ENCODE data around the gene PIK3IP1.

Gene PIK3IP1

GRCh38 chr22:31332886-31333285, 40.6 kb upstream of the PIK3IP1 start:
- Histone ChIP-seq H3K23ac (ENCODE audit: low read depth, low read length, poor library complexity) (no peak overlapping the region), H2AK5ac (ENCODE audit: low read depth, low read length) (no peak overlapping the region), H3K27ac (replicated peaks; ENCODE audit: low read length) (no peak overlapping the region), H3K9ac (ENCODE audit: low read depth, low read length, poor library complexity) (no peak overlapping the region), H3K36me3 (replicated peaks in 1 of 2; ENCODE audit: control insufficient read depth in 2 of 2, insufficient read depth in 2 of 2, low read length in 2 of 2) (peaks cover 65 to 94% of the 10 kb centered on the region in 2 donors), H3K14ac (ENCODE audit: low read length) (no peak overlapping the region), H3K9me3 (replicated peaks in 1 of 2; ENCODE audit: control insufficient read depth in 2 of 2, insufficient read depth in 1 of 2, low read depth in 1 of 2, low read length in 2 of 2) (no peaks in the 10 kb centered on the region), H2AFZ (ENCODE audit: low read length) (no peak overlapping the region), H2BK120ac (ENCODE audit: low read depth, low read length) (no peak overlapping the region), H3K27me3 (ENCODE audit: control insufficient read depth in 3 of 3, insufficient read depth in 3 of 3, low read depth in 1 of 3, low read length in 3 of 3) (no peaks in the 10 kb centered on the region), H3K18ac (ENCODE audit: low read length) (no peak overlapping the region), H4K91ac (ENCODE audit: low read depth, low read length, poor library complexity) (no peak overlapping the region), H2BK12ac (ENCODE audit: low read length) (no peak overlapping the region), H2BK5ac (ENCODE audit: low read length) (no peak overlapping the region), H3K4me1 (ENCODE audit: control insufficient read depth in 2 of 2, insufficient read depth in 1 of 2, low read depth in 1 of 2, low read length in 2 of 2) (no peaks in the 10 kb centered on the region), H2BK15ac (ENCODE audit: low read length) (no peak overlapping the region), H3K4ac (ENCODE audit: low read length) (no peak overlapping the region), H3K4me2 (ENCODE audit: insufficient read depth, low read length, poor library complexity, severe bottlenecking) (no peak overlapping the region), H3K4me3 (ENCODE audit: low read length in 2 of 2) (no peak overlapping the region), H4K8ac (ENCODE audit: low read depth, low read length) (no peak overlapping the region), H3K79me1 (ENCODE audit: low read depth, low read length) (peaks cover 15% of the 10 kb centered on the region)
- no peak for DNase-seq (ENCODE audit: low spot score)
- no CpG with 5 or more reads among the region's 1 CpG for WGBS, 2 donors (ENCODE audit: extremely low coverage in 2 of 2, insufficient read length in 2 of 2, insufficient replicate concordance in 1 of 2)

GRCh38 chr22:31332010-31332409, 39.7 kb upstream of the PIK3IP1 start:
- no peak overlapping the region for H3K14ac ChIP-seq (ENCODE audit: low read length)
- no peak overlapping the region for H3K4me2 ChIP-seq (ENCODE audit: insufficient read depth, low read length, poor library complexity, severe bottlenecking)
- H3K9me3 ChIP-seq (replicated peaks in 1 of 2; ENCODE audit: control insufficient read depth in 2 of 2, insufficient read depth in 1 of 2, low read depth in 1 of 2, low read length in 2 of 2): no peaks in the 10 kb centered on the region
- H3K9ac ChIP-seq (ENCODE audit: low read depth, low read length, poor library complexity): no peak overlapping the region
- no peaks in the 10 kb centered on the region for H3K27me3 ChIP-seq (ENCODE audit: control insufficient read depth in 3 of 3, insufficient read depth in 3 of 3, low read depth in 1 of 3, low read length in 3 of 3)
- H2BK12ac ChIP-seq (ENCODE audit: low read length): no peak overlapping the region
- no peak overlapping the region for H2AFZ ChIP-seq (ENCODE audit: low read length)
- no peak overlapping the region for H2BK5ac ChIP-seq (ENCODE audit: low read length)
- no peak overlapping the region for H2AK5ac ChIP-seq (ENCODE audit: low read depth, low read length)
- no peak overlapping the region for H4K91ac ChIP-seq (ENCODE audit: low read depth, low read length, poor library complexity)
- no peak for DNase-seq (ENCODE audit: low spot score)
- H3K36me3 ChIP-seq (replicated peaks in 1 of 2; ENCODE audit: control insufficient read depth in 2 of 2, insufficient read depth in 2 of 2, low read length in 2 of 2): peaks cover 66 to 94% of the 10 kb centered on the region in 2 donors
- no peak overlapping the region for H3K23ac ChIP-seq (ENCODE audit: low read depth, low read length, poor library complexity)
- no peak overlapping the region for H3K18ac ChIP-seq (ENCODE audit: low read length)
- no peak overlapping the region for H3K4me3 ChIP-seq (ENCODE audit: low read length in 2 of 2)
- no peak overlapping the region for H2BK120ac ChIP-seq (ENCODE audit: low read depth, low read length)
- no peak overlapping the region for H4K8ac ChIP-seq (ENCODE audit: low read depth, low read length)
- H2BK15ac ChIP-seq (ENCODE audit: low read length): no peak overlapping the region
- no peaks in the 10 kb centered on the region for H3K4me1 ChIP-seq (ENCODE audit: control insufficient read depth in 2 of 2, insufficient read depth in 1 of 2, low read depth in 1 of 2, low read length in 2 of 2)
- WGBS, 2 donors (ENCODE audit: extremely low coverage in 2 of 2, insufficient read length in 2 of 2, insufficient replicate concordance in 1 of 2): no CpG with 5 or more reads among the region's 8 CpGs
- H3K27ac ChIP-seq (replicated peaks; ENCODE audit: low read length): no peak overlapping the region
- H3K4ac ChIP-seq (ENCODE audit: low read length): no peak overlapping the region
- H3K79me1 ChIP-seq (ENCODE audit: low read depth, low read length): peaks cover 12% of the 10 kb centered on the region

DNA sequence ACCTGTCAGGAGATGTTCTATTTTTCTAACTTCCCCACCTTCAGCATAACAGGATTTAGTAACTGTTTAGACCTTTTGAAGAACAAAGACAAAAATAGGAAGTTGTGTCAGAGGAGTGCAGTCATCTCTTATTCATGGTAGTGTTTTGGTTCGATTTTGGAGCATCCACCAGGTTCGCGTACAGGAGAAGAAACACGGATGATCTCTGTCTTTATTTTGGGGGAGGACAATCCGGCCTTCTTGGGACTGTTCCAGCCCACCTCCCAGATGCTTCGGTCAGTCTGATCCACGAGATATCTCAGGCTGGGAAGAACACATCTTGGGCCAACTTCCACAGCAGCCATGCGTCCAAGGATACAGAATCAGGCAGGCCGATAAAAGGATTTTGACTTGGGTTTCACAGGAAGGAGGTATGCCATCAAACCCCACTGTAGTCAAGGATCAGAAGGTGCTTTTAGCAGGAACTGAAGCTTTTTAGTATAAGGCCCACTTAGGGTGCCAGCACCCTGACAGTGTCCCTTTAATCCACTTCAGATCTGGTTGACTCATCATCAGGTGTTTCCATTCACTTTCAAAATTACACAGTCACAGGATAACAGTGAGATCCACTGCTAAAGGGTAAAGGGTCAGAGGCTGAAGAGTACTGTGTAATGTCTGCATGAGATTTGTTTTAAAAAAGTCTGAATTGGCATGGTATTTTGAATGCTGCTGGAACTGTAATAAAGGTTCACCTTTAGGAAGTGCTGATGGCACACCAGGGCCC, 37.3 kb upstream of the PIK3IP1 start:
- no peak overlapping the region for H3K27ac ChIP-seq (replicated peaks; ENCODE audit: low read length)
- H2AFZ ChIP-seq (ENCODE audit: low read length): no peak overlapping the region
- no peak overlapping the region for H3K23ac ChIP-seq (ENCODE audit: low read depth, low read length, poor library complexity)
- H4K91ac ChIP-seq (ENCODE audit: low read depth, low read length, poor library complexity): no peak overlapping the region
- H3K36me3 ChIP-seq (replicated peaks in 1 of 2; ENCODE audit: control insufficient read depth in 2 of 2, insufficient read depth in 2 of 2, low read length in 2 of 2): peaks cover 68 to 98% of the 10 kb centered on the region in 2 donors
- no peak overlapping the region for H2BK5ac ChIP-seq (ENCODE audit: low read length)
- H3K4me3 ChIP-seq (ENCODE audit: low read length in 2 of 2): no peak overlapping the region
- H3K9me3 ChIP-seq (replicated peaks in 1 of 2; ENCODE audit: control insufficient read depth in 2 of 2, insufficient read depth in 1 of 2, low read depth in 1 of 2, low read length in 2 of 2): no peaks in the 10 kb centered on the region
- no peak overlapping the region for H3K9ac ChIP-seq (ENCODE audit: low read depth, low read length, poor library complexity)
- H2BK12ac ChIP-seq (ENCODE audit: low read length): no peak overlapping the region
- no peak overlapping the region for H3K4me2 ChIP-seq (ENCODE audit: insufficient read depth, low read length, poor library complexity, severe bottlenecking)
- H2BK120ac ChIP-seq (ENCODE audit: low read depth, low read length): no peak overlapping the region
- H3K4me1 ChIP-seq (ENCODE audit: control insufficient read depth in 2 of 2, insufficient read depth in 1 of 2, low read depth in 1 of 2, low read length in 2 of 2): no peaks in the 10 kb centered on the region
- no peak overlapping the region for H3K18ac ChIP-seq (ENCODE audit: low read length)
- H3K79me1 ChIP-seq (ENCODE audit: low read depth, low read length): peaks cover 12% of the 10 kb centered on the region
- no peak overlapping the region for H3K4ac ChIP-seq (ENCODE audit: low read length)
- no peak overlapping the region for H2BK15ac ChIP-seq (ENCODE audit: low read length)
- H3K27me3 ChIP-seq (ENCODE audit: control insufficient read depth in 3 of 3, insufficient read depth in 3 of 3, low read depth in 1 of 3, low read length in 3 of 3): no peaks in the 10 kb centered on the region
- H3K14ac ChIP-seq (ENCODE audit: low read length): no peak overlapping the region
- no peak overlapping the region for H2AK5ac ChIP-seq (ENCODE audit: low read depth, low read length)
- no peak overlapping the region for H4K8ac ChIP-seq (ENCODE audit: low read depth, low read length)
- no peak for DNase-seq (ENCODE audit: low spot score)
- WGBS, 2 donors (ENCODE audit: extremely low coverage in 2 of 2, insufficient read length in 2 of 2, insufficient replicate concordance in 1 of 2): no CpG with 5 or more reads among the region's 9 CpGs

GRCh38 chr22:31329029-31329428, 36.7 kb upstream of the PIK3IP1 start:
- Histone ChIP-seq H3K14ac (ENCODE audit: low read length) (no peak overlapping the region), H2BK120ac (ENCODE audit: low read depth, low read length) (no peak overlapping the region), H2BK15ac (ENCODE audit: low read length) (no peak overlapping the region), H3K79me1 (ENCODE audit: low read depth, low read length) (peaks cover 10% of the 10 kb centered on the region), H3K9me3 (replicated peaks in 1 of 2; ENCODE audit: control insufficient read depth in 2 of 2, insufficient read depth in 1 of 2, low read depth in 1 of 2, low read length in 2 of 2) (no peaks in the 10 kb centered on the region), H3K27me3 (ENCODE audit: control insufficient read depth in 3 of 3, insufficient read depth in 3 of 3, low read depth in 1 of 3, low read length in 3 of 3) (no peaks in the 10 kb centered on the region), H3K9ac (ENCODE audit: low read depth, low read length, poor library complexity) (peak overlapping the region; percentile 61), H2BK12ac (ENCODE audit: low read length) (no peak overlapping the region), H3K4ac (ENCODE audit: low read length) (no peak overlapping the region), H3K27ac (replicated peaks; ENCODE audit: low read length) (no peak overlapping the region), H2AFZ (ENCODE audit: low read length) (no peak overlapping the region), H4K8ac (ENCODE audit: low read depth, low read length) (no peak overlapping the region), H3K18ac (ENCODE audit: low read length) (no peak overlapping the region), H2BK5ac (ENCODE audit: low read length) (no peak overlapping the region), H2AK5ac (ENCODE audit: low read depth, low read length) (no peak overlapping the region), H3K4me2 (ENCODE audit: insufficient read depth, low read length, poor library complexity, severe bottlenecking) (no peak overlapping the region), H3K4me1 (ENCODE audit: control insufficient read depth in 2 of 2, insufficient read depth in 1 of 2, low read depth in 1 of 2, low read length in 2 of 2) (no peaks in the 10 kb centered on the region), H3K23ac (ENCODE audit: low read depth, low read length, poor library complexity) (no peak overlapping the region), H3K4me3 (ENCODE audit: low read length in 2 of 2) (no peak overlapping the region), H4K91ac (ENCODE audit: low read depth, low read length, poor library complexity) (no peak overlapping the region), H3K36me3 (replicated peaks in 1 of 2; ENCODE audit: control insufficient read depth in 2 of 2, insufficient read depth in 2 of 2, low read length in 2 of 2) (peaks cover 62 to 96% of the 10 kb centered on the region in 2 donors)
- no CpG with 5 or more reads among the region's 4 CpGs for WGBS, 2 donors (ENCODE audit: extremely low coverage in 2 of 2, insufficient read length in 2 of 2, insufficient replicate concordance in 1 of 2)
- DNase-seq (ENCODE audit: low spot score): no peak

Measured in neuronal stem cell (in vitro differentiated cells).